ENCODE results near the gene DDI2. TPM values are rescaled to one million over a fixed set of nuclear protein-coding genes. Genes with fewer than 3 reads are reported as not detected.

DDI2 gene
- polyA plus RNA-seq, 1 experiment: 7.8 TPM

DNA sequence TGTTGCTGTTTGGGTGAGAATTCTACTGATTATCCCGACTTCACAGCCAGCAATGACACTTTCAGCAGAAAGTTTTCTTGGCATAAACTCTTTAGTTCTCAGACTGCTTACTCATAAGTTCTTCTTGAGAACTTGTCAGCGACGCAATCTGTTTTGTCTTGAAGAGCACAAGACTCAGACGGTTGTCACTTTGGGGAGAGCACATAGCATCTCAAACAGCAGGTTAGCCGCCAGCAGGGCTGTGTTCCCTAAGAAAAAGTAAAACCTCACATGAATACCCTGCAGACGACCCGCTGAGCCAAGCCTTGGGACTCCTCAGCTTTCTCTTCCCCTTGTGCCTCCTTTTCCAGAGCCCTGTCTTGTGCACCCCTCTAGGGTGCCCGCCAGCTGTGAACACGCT, 43.8 kb upstream of the DDI2 start:
- no peak overlapping the region for H3K4me3 ChIP-seq (ENCODE audit: low read depth, low read length)
- no peaks in the 10 kb centered on the region for H3K27me3 ChIP-seq (ENCODE audit: control insufficient read depth, insufficient read depth, low read length)
- no peaks in the 10 kb centered on the region for H3K9me3 ChIP-seq (ENCODE audit: control insufficient read depth, insufficient read depth, low read length)
- no peak overlapping the region for H3K27ac ChIP-seq (ENCODE audit: low read depth, low read length)
- DNase-seq (ENCODE audit: low read depth, low spot score): no peak
- POLR2A ChIA-PET: no interaction called here
- CTCF ChIA-PET: no interaction called here
- TF ChIP-seq CTCF (IDR thresholded peaks at IDR 0.05; ENCODE audit: low read depth, low read length): no peak

GRCh38 chr1:15574741-15575140, 42.5 kb upstream of the DDI2 start:
- ChIA-PET CTCF (no interaction called here), POLR2A (no interaction called here)
- Histone ChIP-seq H3K27ac (ENCODE audit: low read depth, low read length) (no peak overlapping the region), H3K27me3 (ENCODE audit: control insufficient read depth, insufficient read depth, low read length) (no peaks in the 10 kb centered on the region), H3K9me3 (ENCODE audit: control insufficient read depth, insufficient read depth, low read length) (no peaks in the 10 kb centered on the region), H3K4me3 (ENCODE audit: low read depth, low read length) (no peak overlapping the region)
- DNase-seq (ENCODE audit: low read depth, low spot score): no peak
- no peak for TF ChIP-seq CTCF (IDR thresholded peaks at IDR 0.05; ENCODE audit: low read depth, low read length)

DNA sequence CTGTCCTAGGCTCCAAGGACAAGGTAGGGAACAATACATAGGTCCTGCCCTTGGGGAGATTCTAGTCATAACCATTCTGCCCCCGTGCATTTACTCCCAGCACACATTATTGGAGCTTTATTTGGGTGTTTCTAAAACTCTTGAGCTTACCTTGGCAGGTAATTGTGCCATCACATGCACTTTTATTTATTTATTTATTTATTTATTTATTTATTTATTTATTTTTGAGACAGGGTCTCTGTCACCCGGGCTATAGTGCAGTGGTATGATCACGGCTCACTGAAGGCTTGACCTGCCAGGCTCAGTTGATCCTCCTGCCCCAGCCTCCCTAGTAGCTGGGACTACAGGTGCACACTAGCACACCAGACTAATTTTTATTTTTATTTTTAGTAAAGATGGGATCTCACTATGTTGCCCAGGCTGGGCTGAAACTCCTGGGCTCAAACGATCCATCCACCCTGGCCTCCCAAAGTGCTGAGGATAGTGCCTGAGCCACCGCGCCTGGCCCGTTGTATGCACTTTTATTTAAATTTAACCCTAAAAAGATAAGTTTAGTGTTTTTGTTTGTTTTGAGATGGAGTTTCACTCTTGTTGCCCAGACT, 41.6 kb upstream of the DDI2 start:
- H3K4me3 ChIP-seq (ENCODE audit: low read depth, low read length): no peak overlapping the region
- H3K9me3 ChIP-seq (ENCODE audit: control insufficient read depth, insufficient read depth, low read length): no peaks in the 10 kb centered on the region
- H3K27me3 ChIP-seq (ENCODE audit: control insufficient read depth, insufficient read depth, low read length): no peaks in the 10 kb centered on the region
- ChIA-PET CTCF (no interaction called here), POLR2A (no interaction called here)
- DNase-seq (ENCODE audit: low read depth, low spot score): no peak
- no peak for TF ChIP-seq CTCF (IDR thresholded peaks at IDR 0.05; ENCODE audit: low read depth, low read length)
- no peak overlapping the region for H3K27ac ChIP-seq (ENCODE audit: low read depth, low read length)

GRCh38 chr1:15577691-15578090, 39.6 kb upstream of the DDI2 start:
- H3K27me3 ChIP-seq (ENCODE audit: control insufficient read depth, insufficient read depth, low read length): no peaks in the 10 kb centered on the region
- no peaks in the 10 kb centered on the region for H3K9me3 ChIP-seq (ENCODE audit: control insufficient read depth, insufficient read depth, low read length)
- H3K4me3 ChIP-seq (ENCODE audit: low read depth, low read length): no peak overlapping the region
- no peak for TF ChIP-seq CTCF (IDR thresholded peaks at IDR 0.05; ENCODE audit: low read depth, low read length)
- no peak overlapping the region for H3K27ac ChIP-seq (ENCODE audit: low read depth, low read length)
- no peak for DNase-seq (ENCODE audit: low read depth, low spot score)
- ChIA-PET CTCF (interaction anchor here (0.7 kb wide), 1 partner anchor 93 kb away, joined by 3 read pairs; no protein-coding TSS in a partner anchor), POLR2A (no interaction called here)

- no peak for DNase-seq (ENCODE audit: low read depth, low spot score)
- CTCF ChIA-PET: no interaction called here
- H3K27me3 ChIP-seq (ENCODE audit: control insufficient read depth, insufficient read depth, low read length): no peaks in the 10 kb centered on the region
- H3K4me3 ChIP-seq (ENCODE audit: low read depth, low read length): no peak overlapping the region
- no peaks in the 10 kb centered on the region for H3K9me3 ChIP-seq (ENCODE audit: control insufficient read depth, insufficient read depth, low read length)
- no peak overlapping the region for H3K27ac ChIP-seq (ENCODE audit: low read depth, low read length)
- TF ChIP-seq CTCF (IDR thresholded peaks at IDR 0.05; ENCODE audit: low read depth, low read length): no peak
- POLR2A ChIA-PET: interaction anchor here (0.7 kb wide), 2 partner anchors 20 to 23 kb away, joined by 4 to 10 read pairs; no protein-coding TSS in a partner anchor
These were observed 38.2 kb upstream of the DDI2 start for GRCh38 chr1:15578921-15579682.
